IMR-90 (cell line): Measurements from ENCODE around the gene PDCD6IP. TPM values are rescaled to one million over a fixed set of nuclear protein-coding genes. Genes with fewer than 3 reads are reported as not detected.

Experiments
- CEBPB ChIP-seq: IDR thresholded peaks from 2 replicates; pipeline ENCODE4 v1.6.1; 2012; ENCODE audit warnings: low read depth, low read length, improper control_type of control experiment
- CHD1 ChIP-seq: IDR thresholded peaks from 2 replicates; pipeline ENCODE4 v1.6.1; 2012; ENCODE audit warnings: low read depth, low read length, improper control_type of control experiment
- FOS ChIP-seq: fragments of 150-350 bp; IDR thresholded peaks from 2 replicates; pipeline ENCODE4 v1.6.1; 2016; ENCODE audit warnings: low read depth, low read length
- MAZ ChIP-seq: IDR thresholded peaks from 2 replicates; pipeline ENCODE4 v1.6.1; 2012; ENCODE audit warnings: low read depth, mild to moderate bottlenecking, low read length, improper control_type of control experiment, moderate library complexity, borderline replicate concordance
- MXI1 ChIP-seq: IDR thresholded peaks from 2 replicates; pipeline ENCODE4 v1.6.1; 2012; ENCODE audit warnings: low read depth, mild to moderate bottlenecking, low read length, moderate library complexity, borderline replicate concordance
- POLR2A ChIP-seq: IDR thresholded peaks from 2 replicates; pipeline ENCODE4 v1.6.1; 2012; ENCODE audit warnings: mild to moderate bottlenecking, low read depth, low read length
- RFX5 ChIP-seq: IDR thresholded peaks from 2 replicates; pipeline ENCODE4 v1.8.0; 2012; ENCODE audit warnings: low read depth, mild to moderate bottlenecking, low read length, moderate library complexity
- polyA plus RNA-seq, 3 experiments: library from polyadenylated mRNA; depleted of rRNA; stranded (reverse); fragments of >200 nt; gene quantifications; 2 replicates each; pipeline ENCODE4 v1.2.3, GENCODE V29; 2012; ENCODE audit warnings: low replicate concordance in 1 of 3
- total RNA-seq: library from RNA; depleted of rRNA; stranded (reverse); fragments of >200 nt; gene quantifications from 2 replicates; pipeline ENCODE4 v1.2.3, GENCODE V29; 2012
- TF ChIP-seq, protein P1 (sequence below): fragments of 150-350 bp; IDR thresholded peaks from 2 replicates; pipeline ENCODE4 v1.6.1; 2016; ENCODE audit warnings: low read depth, mild to moderate bottlenecking, low read length, moderate library complexity, borderline replicate concordance

The PDCD6IP gene
- total and polyA plus RNA-seq, 2 of the 4 experiments (the other 2 are of a cell fraction), result 68.1 to 78.3 TPM

DNA sequence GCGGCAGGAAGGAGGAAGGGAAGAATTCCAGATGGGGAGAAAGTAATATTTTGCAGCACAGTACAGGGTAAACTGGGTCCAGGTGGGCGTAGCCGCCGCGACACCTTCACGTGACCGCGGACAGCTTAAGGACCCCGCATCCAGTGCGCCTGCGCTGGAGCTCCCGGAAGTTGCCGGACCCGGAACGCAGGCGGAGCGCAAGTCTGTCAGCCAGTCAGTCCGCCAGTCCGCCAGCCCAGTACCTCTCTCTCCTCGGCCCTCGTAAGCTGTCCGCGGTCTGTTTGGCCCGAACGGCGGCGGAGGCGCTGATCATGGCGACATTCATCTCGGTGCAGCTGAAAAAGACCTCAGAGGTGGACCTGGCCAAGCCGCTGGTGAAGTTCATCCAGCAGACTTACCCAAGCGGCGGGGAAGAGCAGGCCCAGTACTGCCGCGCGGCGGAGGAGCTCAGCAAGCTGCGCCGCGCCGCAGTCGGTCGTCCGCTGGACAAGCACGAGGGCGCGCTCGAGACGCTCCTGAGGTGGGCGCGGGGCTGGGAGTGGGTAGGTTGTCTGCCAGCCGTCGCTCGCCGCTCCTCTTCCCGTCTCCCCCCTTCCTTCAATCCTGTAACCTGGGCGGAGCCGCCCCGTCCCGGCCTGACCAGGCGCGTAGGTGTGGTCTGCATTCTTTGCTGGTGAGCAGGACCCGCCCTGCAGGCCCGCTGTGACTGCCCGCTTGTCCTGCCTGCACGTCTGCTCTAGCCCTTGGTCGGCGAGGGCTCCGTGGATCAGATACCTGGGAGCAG lies at the start of gene PDCD6IP (continued):
- TF ChIP-seq FOS (0 out of 2 replicates have a peak, but pooled peaks have one; percentile 2), CHD1 (no peak), MAZ (no peak; the same call in 1 of the 2 replicates), POLR2A (peak; percentile 95), MXI1 (no peak), CEBPB (no peak), RFX5 (no peak)
- TF ChIP-seq, protein P1, sequence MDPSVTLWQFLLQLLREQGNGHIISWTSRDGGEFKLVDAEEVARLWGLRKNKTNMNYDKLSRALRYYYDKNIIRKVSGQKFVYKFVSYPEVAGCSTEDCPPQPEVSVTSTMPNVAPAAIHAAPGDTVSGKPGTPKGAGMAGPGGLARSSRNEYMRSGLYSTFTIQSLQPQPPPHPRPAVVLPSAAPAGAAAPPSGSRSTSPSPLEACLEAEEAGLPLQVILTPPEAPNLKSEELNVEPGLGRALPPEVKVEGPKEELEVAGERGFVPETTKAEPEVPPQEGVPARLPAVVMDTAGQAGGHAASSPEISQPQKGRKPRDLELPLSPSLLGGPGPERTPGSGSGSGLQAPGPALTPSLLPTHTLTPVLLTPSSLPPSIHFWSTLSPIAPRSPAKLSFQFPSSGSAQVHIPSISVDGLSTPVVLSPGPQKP, result no peak
